Adrenal gland (tissue), 12 donors: ENCODE results near the gene SEPTIN2. TPM values are rescaled to one million over a fixed set of nuclear protein-coding genes. Genes with fewer than 3 reads are reported as not detected.
"Not testable (repeated sequence)": the region's sequence is repeated elsewhere in the genome, so short reads cannot be mapped to it uniquely, and the experiment has no call there.

Source experiments
- DNase-seq, 7 donors: peaks; one replicate each; pipeline ENCODE4 v3.0.0-alpha.2; 2019 to 2020
- H3K27ac ChIP-seq, 5 donors: fragments of 200-600 bp; sonication (generic) in 4 of 5; 1 replicate in 3 of 5; 2 replicates in 2 of 5; pipeline versions ENCODE4 v1.5.1 to v1.8.0; 2016 to 2020; ENCODE audit warnings: mild to moderate bottlenecking in 1 of 5
- H3K27me3 ChIP-seq: fragments of 200-600 bp; 2 replicates; pipeline ENCODE4 v1.8.0; 2021
- H3K36me3 ChIP-seq, 2 donors: fragments of 200-600 bp; replicated peaks in 1 of 2; 1 replicate in 1 of 2; 2 replicates in 1 of 2; pipeline versions ENCODE4 v1.5.1 to v1.8.0; 2018 to 2022
- H3K4me1 ChIP-seq, 2 donors: fragments of 200-600 bp; replicated peaks in 1 of 2; 1 replicate in 1 of 2; 2 replicates in 1 of 2; pipeline versions ENCODE4 v1.5.1 to v1.8.0; 2018 to 2021
- H3K4me3 ChIP-seq, 4 donors: fragments of 200-600 bp; sonication (generic) in 3 of 4; one replicate each; pipeline ENCODE4 v1.5.1; 2016 to 2018
- H3K9me3 ChIP-seq, 3 donors: fragments of 200-600 bp; sonication (generic) in 1 of 3; replicated peaks in 1 of 3; 1 replicate in 2 of 3; 2 replicates in 1 of 3; pipeline versions ENCODE4 v1.5.1 to v1.8.0; 2016 to 2021
- CTCF ChIP-seq, 6 experiments: fragments of 450-650 bp in 4 of 6; fragments of 200-600 bp in 2 of 6; sonication (generic) in 1 of 6; IDR thresholded peaks; 1 replicate in 5 of 6; 2 replicates in 1 of 6; pipeline versions ENCODE4 v1.5.1 to v1.8.0; 2016 to 2021; ENCODE audit warnings: antibody characterized with exemption in 6 of 6, mild to moderate bottlenecking in 2 of 6, moderate library complexity in 1 of 6
- POLR2A ChIP-seq, 2 donors: fragments of 450-650 bp; IDR thresholded peaks; one replicate each; pipeline ENCODE4 v1.6.1; 2017; ENCODE audit warnings: antibody characterized with exemption in 2 of 2, mild to moderate bottlenecking in 2 of 2, moderate library complexity in 1 of 2
- WGBS, 4 donors: extraction: QIAGEN DNeasy Blood & Tissue Kit in 2 of 4; methylation state at CpG; one replicate each; pipeline versions ENCODE4 v1.1.5 to v1.1.7; 2013 to 2017; 5-methylcytosine and 5-hydroxymethylcytosine counted together
- intact Hi-C, 2 donors: fragments of 100-400 bp; cut with DNase I; formaldehyde crosslinking; loops; one replicate each; pipeline versions ENCODE4 v1.14.1 to v1.15.0; 2022 to 2023
- polyA plus RNA-seq, 3 donors: library from polyadenylated mRNA; stranded (reverse); fragments of 200-250 nt in 2 of 3; fragments of 350-450 nt in 1 of 3; fragmentation: Illumina TruSeq in 1 of 3; extraction: RNeasy Lipid Tissue Mini Kit (QIAGEN cat#74804) in 1 of 3; gene quantifications; one replicate each; pipeline ENCODE4 v1.2.3, GENCODE V29; 2013 to 2014
- total RNA-seq, 9 donors: library from RNA; depleted of rRNA in 4 of 9; stranded (reverse); fragments of >200 nt in 4 of 9; fragments of 120-200 nt in 1 of 9; fragmentation: NEBNext Ultra II Directional in 1 of 9; extraction: Animal tissue kit (Norgen Biotek cat#: 25700) in 1 of 9; gene quantifications; one replicate each; pipeline versions ENCODE4 v1.1.0 to v1.2.4, GENCODE V29; 2013 to 2023
- donor health status: healthy with polysubstance abuse.
- donor health status: Bipolar disorder and iron deficiency.
- donor health status: DM: yes; HTN: yes; CAD: no.
- donor health status: DM: no; HTN: no; CAD: no.
- donor health status: DM: no; HTN: no; CAD: no.
- donor health status: DM: yes; HTN: yes; CAD: no.

SEPTIN2 gene
- total and polyA plus RNA-seq, 12 donors = 108 to 368 (median 251) TPM

- H3K27ac ChIP-seq = no peak overlapping the region
- TF ChIP-seq POLR2A (IDR thresholded peaks at IDR 0.05) = no peak
- no peak for TF ChIP-seq CTCF (IDR thresholded peaks at IDR 0.05)
- peaks cover 0 to 22% of the 10 kb centered on the region in 2 donors for H3K4me1 ChIP-seq
- intact Hi-C loops = no loop called here
- DNase-seq = no peak
- H3K27me3 ChIP-seq = no peaks in the 10 kb centered on the region
- no peaks in the 10 kb centered on the region for H3K9me3 ChIP-seq
- H3K4me3 ChIP-seq = no peak overlapping the region
- no peaks in the 10 kb centered on the region for H3K36me3 ChIP-seq
- WGBS, 4 donors = 88 to 96% (median 92%) methylated on average over 6 of the region's 6 CpGs
These were observed 24.6 kb upstream of the SEPTIN2 start for GRCh38 chr2:241291153-241291552.

- Histone ChIP-seq H3K27ac (no peak overlapping the region), H3K4me1 (peaks cover 0 to 22% of the 10 kb centered on the region in 2 donors), H3K9me3 (no peaks in the 10 kb centered on the region), H3K27me3 (no peaks in the 10 kb centered on the region), H3K36me3 (no peaks in the 10 kb centered on the region), H3K4me3 (no peak overlapping the region)
- TF ChIP-seq POLR2A (IDR thresholded peaks at IDR 0.05) = no peak
- no peak for TF ChIP-seq CTCF (IDR thresholded peaks at IDR 0.05)
- no peak for DNase-seq
- intact Hi-C loops = no loop called here
- 72 to 77% (median 74%) methylated on average over 6 of the region's 6 CpGs for WGBS, 4 donors
These were observed 23.7 kb upstream of the SEPTIN2 start for GRCh38 chr2:241291977-241292376.

- intact Hi-C loops, H3K27me3 ChIP-seq, H3K9me3 ChIP-seq, H3K4me3 ChIP-seq, H3K36me3 ChIP-seq: not testable (repeated sequence)
- Histone ChIP-seq H3K27ac (peak overlapping the region in 3 of 5 donors; percentile 24 to 40 (median 32)), H3K4me1 (peaks cover 0 to 26% of the 10 kb centered on the region in 2 donors)
- DNase-seq = peak in 5 of 7 donors; percentile 60 to 84 (median 72)
- 53 to 84% (median 63%) methylated on average over 7 of the region's 7 CpGs for WGBS, 4 donors
These were observed 22.3 kb upstream of the SEPTIN2 start for GRCh38 chr2:241293378-241293797.

GRCh38 chr2:241295326-241296095 lies 20.2 kb upstream of the SEPTIN2 start:
- WGBS, 4 donors = 77 to 90% (median 82%) methylated on average over 7 of the region's 7 CpGs

More at GRCh38 chr2:241295326-241296095, 20.2 kb upstream of the SEPTIN2 start:
- H3K27me3 ChIP-seq = no peaks in the 10 kb centered on the region
- H3K4me3 ChIP-seq = no peak overlapping the region
- TF ChIP-seq POLR2A (IDR thresholded peaks at IDR 0.05) (no peak), CTCF (IDR thresholded peaks at IDR 0.05) (no peak)
- intact Hi-C loops = no loop called here
- no peak overlapping the region for H3K27ac ChIP-seq
- no peaks in the 10 kb centered on the region for H3K36me3 ChIP-seq
- DNase-seq = no peak
- no peaks in the 10 kb centered on the region for H3K9me3 ChIP-seq
- H3K4me1 ChIP-seq = peaks cover 0 to 14% of the 10 kb centered on the region in 2 donors
